Epithelial cell of esophagus (primary cell): ENCODE measurements around the gene DPYSL3.

Experiments used
- DNase-seq: peaks from one replicate; pipeline ENCODE4 v3.0.0; 2010; ENCODE audit warnings: low read depth
- H3K4me3 ChIP-seq: 2 replicates; pipeline ENCODE4 v1.5.1; 2011; ENCODE audit warnings: mild to moderate bottlenecking, low read length, control low read depth
- TF ChIP-seq, protein P1 (sequence below): IDR thresholded peaks from 2 replicates; pipeline ENCODE4 v1.5.1; 2011; ENCODE audit warnings: low read depth, mild to moderate bottlenecking, low read length, control low read depth, inconsistent platforms; ENCODE audit not compliant: insufficient read depth; ENCODE audit errors: missing control alignments

The DPYSL3 gene

GRCh38 chr5:147445917-147446316 is 64.0 kb downstream of the DPYSL3 start:
- TF ChIP-seq, protein P1, sequence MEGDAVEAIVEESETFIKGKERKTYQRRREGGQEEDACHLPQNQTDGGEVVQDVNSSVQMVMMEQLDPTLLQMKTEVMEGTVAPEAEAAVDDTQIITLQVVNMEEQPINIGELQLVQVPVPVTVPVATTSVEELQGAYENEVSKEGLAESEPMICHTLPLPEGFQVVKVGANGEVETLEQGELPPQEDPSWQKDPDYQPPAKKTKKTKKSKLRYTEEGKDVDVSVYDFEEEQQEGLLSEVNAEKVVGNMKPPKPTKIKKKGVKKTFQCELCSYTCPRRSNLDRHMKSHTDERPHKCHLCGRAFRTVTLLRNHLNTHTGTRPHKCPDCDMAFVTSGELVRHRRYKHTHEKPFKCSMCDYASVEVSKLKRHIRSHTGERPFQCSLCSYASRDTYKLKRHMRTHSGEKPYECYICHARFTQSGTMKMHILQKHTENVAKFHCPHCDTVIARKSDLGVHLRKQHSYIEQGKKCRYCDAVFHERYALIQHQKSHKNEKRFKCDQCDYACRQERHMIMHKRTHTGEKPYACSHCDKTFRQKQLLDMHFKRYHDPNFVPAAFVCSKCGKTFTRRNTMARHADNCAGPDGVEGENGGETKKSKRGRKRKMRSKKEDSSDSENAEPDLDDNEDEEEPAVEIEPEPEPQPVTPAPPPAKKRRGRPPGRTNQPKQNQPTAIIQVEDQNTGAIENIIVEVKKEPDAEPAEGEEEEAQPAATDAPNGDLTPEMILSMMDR, result no peak
- no peak for DNase-seq
- H3K4me3 ChIP-seq, result no peak overlapping the region

GRCh38 chr5:147445090-147445489 is 64.8 kb downstream of the DPYSL3 start:
- TF ChIP-seq, protein P1, result no peak
- DNase-seq, result no peak
- no peak overlapping the region for H3K4me3 ChIP-seq

- TF ChIP-seq, protein P1, result no peak
- no peak for DNase-seq
- H3K4me3 ChIP-seq, result no peak overlapping the region
Measured at GRCh38 chr5:147442224-147442623, 67.6 kb downstream of the DPYSL3 start.

GRCh38 chr5:147441191-147441695 is 68.6 kb downstream of the DPYSL3 start:
- H3K4me3 ChIP-seq, result no peak overlapping the region
- DNase-seq, result no peak
- TF ChIP-seq, protein P1, result no peak

GRCh38 chr5:147439254-147439653 is 70.6 kb downstream of the DPYSL3 start:
- TF ChIP-seq, protein P1, result no peak
- H3K4me3 ChIP-seq, result no peak overlapping the region
- peak; percentile 47 for DNase-seq

DNA sequence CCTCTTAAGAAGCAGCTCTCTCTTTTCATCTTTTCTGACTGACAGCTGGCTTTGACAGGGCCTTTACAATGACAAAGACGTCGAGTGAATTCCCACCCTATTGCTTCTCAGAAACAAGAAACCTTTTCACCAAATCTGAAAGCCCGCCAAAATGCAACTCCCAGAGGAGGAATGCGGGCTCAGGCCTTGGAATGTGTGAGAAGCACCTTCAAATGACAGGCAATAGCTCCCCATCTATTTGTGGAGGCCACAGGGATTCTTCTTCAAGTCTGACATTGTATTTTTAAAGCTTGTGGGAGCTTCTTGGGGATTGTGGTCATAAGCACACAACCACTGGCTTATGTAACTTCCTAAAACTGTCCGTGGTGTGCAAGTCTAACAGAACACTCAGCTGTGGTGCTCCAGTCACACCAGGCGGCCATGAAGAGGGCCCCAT is 72.7 kb downstream of the DPYSL3 start:
- no peak for DNase-seq
- H3K4me3 ChIP-seq, result no peak overlapping the region
- TF ChIP-seq, protein P1, result no peak

DNA sequence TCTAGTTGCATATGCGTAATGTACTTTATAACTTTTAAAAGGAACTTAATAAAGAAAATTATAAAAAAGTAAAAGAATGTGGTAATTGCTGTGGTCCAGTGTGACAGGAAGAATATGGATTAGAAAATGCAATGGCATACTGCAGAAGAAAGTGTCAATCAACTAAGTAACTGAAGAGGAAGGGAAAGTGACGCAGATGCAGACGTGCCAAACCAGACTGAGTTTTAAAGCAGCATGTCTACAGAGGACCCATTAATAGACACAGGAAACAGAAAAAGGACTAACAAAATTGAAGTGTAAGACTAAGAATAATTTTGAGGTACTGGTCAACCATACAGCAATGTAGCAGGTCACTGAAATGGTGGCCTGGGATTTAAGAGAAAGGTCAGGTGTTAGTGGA is 73.3 kb downstream of the DPYSL3 start:
- DNase-seq, result no peak
- TF ChIP-seq, protein P1, result no peak
- no peak overlapping the region for H3K4me3 ChIP-seq
